GM23338 (cell line): Measurements from ENCODE around the gene CBX2. TPM values are rescaled to one million over a fixed set of nuclear protein-coding genes. Genes with fewer than 3 reads are reported as not detected.
A peak's percentile ranks its signal among the peaks of the same experiment; 100 is the strongest.

Experiments
- ATAC-seq: fragments of 200-7000 bp; cut with Tn5 transposase; 3 replicates; pipeline ENCODE4 v1.9.1; 2020
- DNase-seq: peaks from one replicate; pipeline ENCODE4 v3.0.0-alpha.2; 2015; ENCODE audit warnings: low spot score
- H2AFZ ChIP-seq: fragments of 200-600 bp; sonication (generic); 2 replicates; pipeline ENCODE4 v1.8.0; 2016; ENCODE audit warnings: antibody characterized with exemption, mild to moderate bottlenecking, moderate library complexity
- H3F3A ChIP-seq: fragments of 200-600 bp; sonication (generic); replicated peaks from 2 replicates; pipeline ENCODE4 v1.8.0; 2017; ENCODE audit warnings: antibody characterized with exemption, mixed run types, low read depth
- H3K27ac ChIP-seq: fragments of 200-600 bp; sonication (generic); 2 replicates; pipeline ENCODE4 v1.6.1; 2016; ENCODE audit warnings: low read depth
- H3K27me3 ChIP-seq: fragments of 200-600 bp; sonication (generic); 2 replicates; pipeline ENCODE4 v1.8.0; 2016; ENCODE audit warnings: mild to moderate bottlenecking, mixed run types, moderate library complexity; ENCODE audit not compliant: insufficient read depth
- H3K36me3 ChIP-seq: fragments of 200-600 bp; sonication (generic); 2 replicates; pipeline ENCODE4 v1.8.0; 2016; ENCODE audit warnings: mild to moderate bottlenecking; ENCODE audit not compliant: insufficient read depth
- H3K4me1 ChIP-seq: fragments of 200-600 bp; sonication (generic); 2 replicates; pipeline ENCODE4 v1.8.0; 2016; ENCODE audit warnings: mild to moderate bottlenecking, moderate library complexity; ENCODE audit not compliant: insufficient read depth
- H3K4me2 ChIP-seq: fragments of 200-600 bp; sonication (generic); 2 replicates; pipeline ENCODE4 v1.7.1; 2017; ENCODE audit warnings: mixed run types
- H3K4me3 ChIP-seq: fragments of 200-600 bp; sonication (generic); 2 replicates; pipeline ENCODE4 v1.6.1; 2016; ENCODE audit warnings: mixed run types
- H3K79me2 ChIP-seq: fragments of 200-600 bp; sonication (generic); replicated peaks from 2 replicates; pipeline ENCODE4 v1.8.0; 2017; ENCODE audit warnings: mild to moderate bottlenecking; ENCODE audit not compliant: insufficient read depth
- H3K9me2 ChIP-seq: fragments of 200-600 bp; sonication (generic); 2 replicates; pipeline ENCODE4 v1.8.0; 2017; ENCODE audit not compliant: insufficient read depth
- H4K20me1 ChIP-seq: fragments of 200-600 bp; sonication (generic); replicated peaks from 2 replicates; pipeline ENCODE4 v1.8.0; 2017; ENCODE audit warnings: mild to moderate bottlenecking; ENCODE audit not compliant: insufficient read depth
- H3K27ac Mint-ChIP-seq: 2 replicates; pipeline ENCODE4 v1.8.0; 2020; ENCODE audit warnings: inconsistent platforms, mild to moderate bottlenecking, moderate library complexity, mixed read lengths
- H3K27me3 Mint-ChIP-seq: 3 replicates; pipeline ENCODE4 v1.8.0; 2022; ENCODE audit warnings: low read depth, mild to moderate bottlenecking, moderate library complexity, mixed read lengths, inconsistent platforms; ENCODE audit not compliant: insufficient read depth, poor library complexity
- H3K36me3 Mint-ChIP-seq: 3 replicates; pipeline ENCODE4 v1.8.0; 2021; ENCODE audit warnings: low read depth, mild to moderate bottlenecking, inconsistent platforms, moderate library complexity, mixed read lengths
- H3K4me1 Mint-ChIP-seq: 3 replicates; pipeline ENCODE4 v1.8.0; 2020; ENCODE audit warnings: mild to moderate bottlenecking, inconsistent platforms, mixed read lengths
- H3K4me3 Mint-ChIP-seq: 3 replicates; pipeline ENCODE4 v1.8.0; 2021; ENCODE audit warnings: moderate library complexity, mild to moderate bottlenecking, inconsistent platforms, mixed read lengths
- H3K9me3 Mint-ChIP-seq: 3 replicates; pipeline ENCODE4 v1.8.0; 2020; ENCODE audit warnings: moderate library complexity, mild to moderate bottlenecking, inconsistent platforms, mixed read lengths
- CREB1 ChIP-seq: fragments of 250-450 bp; sonication (Bioruptor Pico); IDR thresholded peaks from 2 replicates; pipeline ENCODE4 v1.5.0; 2020; ENCODE audit warnings: low read depth, mild to moderate bottlenecking, moderate library complexity
- EZH2 ChIP-seq: fragments of 200-600 bp; sonication (generic); IDR thresholded peaks from one replicate; pipeline ENCODE4 v1.8.0; 2017; ENCODE audit warnings: antibody characterized with exemption, mild to moderate bottlenecking, low read depth; ENCODE audit not compliant: unreplicated experiment
- EZH2phosphoT487 ChIP-seq: fragments of 200-600 bp; sonication (generic); IDR thresholded peaks from one replicate; pipeline ENCODE4 v1.8.1; 2018; ENCODE audit warnings: antibody characterized with exemption; ENCODE audit not compliant: unreplicated experiment
- JUNB ChIP-seq: IDR thresholded peaks from one replicate; pipeline ENCODE4 v1.6.1; 2016; ENCODE audit warnings: antibody characterized with exemption; ENCODE audit not compliant: unreplicated experiment
- NANOG ChIP-seq: IDR thresholded peaks from 2 replicates; pipeline ENCODE4 v1.6.1; 2016; ENCODE audit warnings: antibody characterized with exemption, borderline replicate concordance
- POLR2AphosphoS5 ChIP-seq: IDR thresholded peaks from 2 replicates; pipeline ENCODE4 v1.6.1; 2016; ENCODE audit warnings: antibody characterized with exemption, low read depth
- STAT1 ChIP-seq: IDR thresholded peaks from one replicate; pipeline ENCODE4 v1.6.1; 2016; ENCODE audit warnings: antibody characterized with exemption; ENCODE audit not compliant: unreplicated experiment
- ZNF114 ChIP-seq: fragments of 250-450 bp; sonication (Bioruptor Pico); IDR thresholded peaks from 2 replicates; pipeline ENCODE4 v1.5.0; 2020; ENCODE audit warnings: mild to moderate bottlenecking, moderate library complexity
- ZNF331 ChIP-seq: fragments of 250-450 bp; sonication (Bioruptor Pico); IDR thresholded peaks from 2 replicates; pipeline ENCODE4 v1.5.0; 2020; ENCODE audit warnings: low read depth, mild to moderate bottlenecking, moderate library complexity
- polyA plus RNA-seq: library from polyadenylated mRNA; unstranded; fragments of >200 nt; fragmentation: Nextera tagmentation; extraction: Ambion mirVana; gene quantifications from 2 replicates; pipeline ENCODE4 v1.2.1, GENCODE V29; 2016
- total RNA-seq: library from RNA; depleted of rRNA; stranded (reverse); fragments of >200 nt; shearing (Covaris generic); gene quantifications from 2 replicates; pipeline ENCODE4 v1.2.3, GENCODE V29; 2014
- TF ChIP-seq, protein P1 (sequence below): IDR thresholded peaks from 2 replicates; pipeline ENCODE4 v1.6.1; 2016; ENCODE audit warnings: antibody characterized with exemption
- TF ChIP-seq, protein P2 (sequence below): IDR thresholded peaks from one replicate; pipeline ENCODE4 v1.6.1; 2018; ENCODE audit warnings: antibody characterized with exemption; ENCODE audit not compliant: unreplicated experiment
- TF ChIP-seq, protein P3 (sequence below): fragments of 250-450 bp; sonication (Bioruptor Pico); IDR thresholded peaks from 2 replicates; pipeline ENCODE4 v1.5.0; 2020; ENCODE audit warnings: mild to moderate bottlenecking, moderate library complexity
- TF ChIP-seq, protein P4 (sequence below), 2 experiments: fragments of 200-600 bp in 1 of 2; sonication (generic) in 1 of 2; conservative IDR thresholded peaks; 2 replicates each; pipeline versions ENCODE4 v1.5.1 to v1.6.1; 2016 to 2017; ENCODE audit warnings: antibody characterized with exemption in 2 of 2, low read depth in 2 of 2, mild to moderate bottlenecking in 2 of 2, moderate library complexity in 1 of 2

Gene CBX2
- total and polyA plus RNA-seq, 2 experiments from 2014 or later: 26.6 to 114 TPM

DNA sequence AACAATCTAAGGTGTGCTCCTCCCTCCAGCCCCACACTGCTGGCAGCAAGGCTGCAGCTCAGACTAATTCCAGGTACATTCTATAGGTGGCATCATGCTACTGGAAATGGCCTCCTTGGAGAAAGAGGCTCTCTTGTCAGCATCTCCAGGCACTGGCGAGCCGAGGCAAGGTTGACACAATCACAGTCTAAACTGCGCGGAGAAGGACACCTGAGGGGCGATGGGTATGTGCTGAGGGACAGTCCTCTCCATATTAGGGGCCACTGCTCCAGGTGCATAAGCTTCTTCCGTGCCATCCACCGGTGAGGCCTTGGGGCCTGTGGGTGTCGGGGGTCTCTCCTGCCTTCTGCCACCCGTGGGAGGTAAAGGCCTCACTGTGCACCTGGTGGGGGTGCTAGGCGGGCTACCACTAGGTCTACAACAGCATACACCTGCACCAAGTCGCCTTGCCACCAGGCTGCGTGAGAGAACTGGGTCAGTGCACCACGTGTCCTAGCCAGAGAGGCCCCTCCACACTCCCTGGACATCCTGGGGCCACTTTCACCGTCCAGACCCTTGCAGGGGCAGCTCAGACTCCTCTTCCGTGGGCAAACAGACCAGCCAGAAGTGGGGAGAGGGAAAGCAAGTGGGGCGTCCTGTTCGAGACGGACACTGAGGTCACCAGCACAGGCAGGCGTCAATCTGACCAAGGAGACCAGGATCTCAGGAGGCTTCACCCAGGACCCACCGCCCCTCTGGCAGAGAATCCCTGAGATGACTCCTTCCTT is 31.0 kb downstream of the CBX2 start:
- ATAC-seq (peak; percentile 30), DNase-seq (peak; percentile 80)
- Mint-ChIP-seq H3K4me1 (peaks cover 49% of the 10 kb centered on the region), H3K4me3 (peak overlapping the region; percentile 65), H3K27me3 (peaks cover 90% of the 10 kb centered on the region), H3K9me3 (peaks cover 7% of the 10 kb centered on the region; the same call in 1 of the 3 replicates), H3K36me3 (no peaks in the 10 kb centered on the region), H3K27ac (peak overlapping the region; percentile 76; the same call in 1 of the 2 replicates)
- Histone ChIP-seq H3K27ac (no peak overlapping the region), H3K9me2 (no peaks in the 10 kb centered on the region), H3K4me3 (peak overlapping the region; percentile 46; the same call in 1 of the 2 replicates), H3K27me3 (peaks cover 94% of the 10 kb centered on the region), H3K4me1 (peaks cover 50% of the 10 kb centered on the region), H3F3A (peaks cover 46% of the 10 kb centered on the region), H4K20me1 (peaks cover 3% of the 10 kb centered on the region; the same call in 1 of the 2 replicates), H3K36me3 (no peaks in the 10 kb centered on the region), H3K4me2 (peak overlapping the region; percentile 71; the same call in 1 of the 2 replicates), H3K79me2 (no peaks in the 10 kb centered on the region), H2AFZ (no peak overlapping the region)
- TF ChIP-seq NANOG: no peak
- no peak for TF ChIP-seq EZH2phosphoT487
- TF ChIP-seq STAT1: no peak
- no peak for TF ChIP-seq CREB1 (CRISPR knock-in tag)
- peak; percentile 56 for TF ChIP-seq EZH2
- TF ChIP-seq JUNB: no peak
- no peak for TF ChIP-seq ZNF114 (CRISPR knock-in tag)
- TF ChIP-seq, protein P1, sequence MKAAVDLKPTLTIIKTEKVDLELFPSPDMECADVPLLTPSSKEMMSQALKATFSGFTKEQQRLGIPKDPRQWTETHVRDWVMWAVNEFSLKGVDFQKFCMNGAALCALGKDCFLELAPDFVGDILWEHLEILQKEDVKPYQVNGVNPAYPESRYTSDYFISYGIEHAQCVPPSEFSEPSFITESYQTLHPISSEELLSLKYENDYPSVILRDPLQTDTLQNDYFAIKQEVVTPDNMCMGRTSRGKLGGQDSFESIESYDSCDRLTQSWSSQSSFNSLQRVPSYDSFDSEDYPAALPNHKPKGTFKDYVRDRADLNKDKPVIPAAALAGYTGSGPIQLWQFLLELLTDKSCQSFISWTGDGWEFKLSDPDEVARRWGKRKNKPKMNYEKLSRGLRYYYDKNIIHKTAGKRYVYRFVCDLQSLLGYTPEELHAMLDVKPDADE: no peak
- TF ChIP-seq, protein P2, sequence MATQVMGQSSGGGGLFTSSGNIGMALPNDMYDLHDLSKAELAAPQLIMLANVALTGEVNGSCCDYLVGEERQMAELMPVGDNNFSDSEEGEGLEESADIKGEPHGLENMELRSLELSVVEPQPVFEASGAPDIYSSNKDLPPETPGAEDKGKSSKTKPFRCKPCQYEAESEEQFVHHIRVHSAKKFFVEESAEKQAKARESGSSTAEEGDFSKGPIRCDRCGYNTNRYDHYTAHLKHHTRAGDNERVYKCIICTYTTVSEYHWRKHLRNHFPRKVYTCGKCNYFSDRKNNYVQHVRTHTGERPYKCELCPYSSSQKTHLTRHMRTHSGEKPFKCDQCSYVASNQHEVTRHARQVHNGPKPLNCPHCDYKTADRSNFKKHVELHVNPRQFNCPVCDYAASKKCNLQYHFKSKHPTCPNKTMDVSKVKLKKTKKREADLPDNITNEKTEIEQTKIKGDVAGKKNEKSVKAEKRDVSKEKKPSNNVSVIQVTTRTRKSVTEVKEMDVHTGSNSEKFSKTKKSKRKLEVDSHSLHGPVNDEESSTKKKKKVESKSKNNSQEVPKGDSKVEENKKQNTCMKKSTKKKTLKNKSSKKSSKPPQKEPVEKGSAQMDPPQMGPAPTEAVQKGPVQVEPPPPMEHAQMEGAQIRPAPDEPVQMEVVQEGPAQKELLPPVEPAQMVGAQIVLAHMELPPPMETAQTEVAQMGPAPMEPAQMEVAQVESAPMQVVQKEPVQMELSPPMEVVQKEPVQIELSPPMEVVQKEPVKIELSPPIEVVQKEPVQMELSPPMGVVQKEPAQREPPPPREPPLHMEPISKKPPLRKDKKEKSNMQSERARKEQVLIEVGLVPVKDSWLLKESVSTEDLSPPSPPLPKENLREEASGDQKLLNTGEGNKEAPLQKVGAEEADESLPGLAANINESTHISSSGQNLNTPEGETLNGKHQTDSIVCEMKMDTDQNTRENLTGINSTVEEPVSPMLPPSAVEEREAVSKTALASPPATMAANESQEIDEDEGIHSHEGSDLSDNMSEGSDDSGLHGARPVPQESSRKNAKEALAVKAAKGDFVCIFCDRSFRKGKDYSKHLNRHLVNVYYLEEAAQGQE: no peak
- no peak for TF ChIP-seq POLR2AphosphoS5
- TF ChIP-seq, protein P3, sequence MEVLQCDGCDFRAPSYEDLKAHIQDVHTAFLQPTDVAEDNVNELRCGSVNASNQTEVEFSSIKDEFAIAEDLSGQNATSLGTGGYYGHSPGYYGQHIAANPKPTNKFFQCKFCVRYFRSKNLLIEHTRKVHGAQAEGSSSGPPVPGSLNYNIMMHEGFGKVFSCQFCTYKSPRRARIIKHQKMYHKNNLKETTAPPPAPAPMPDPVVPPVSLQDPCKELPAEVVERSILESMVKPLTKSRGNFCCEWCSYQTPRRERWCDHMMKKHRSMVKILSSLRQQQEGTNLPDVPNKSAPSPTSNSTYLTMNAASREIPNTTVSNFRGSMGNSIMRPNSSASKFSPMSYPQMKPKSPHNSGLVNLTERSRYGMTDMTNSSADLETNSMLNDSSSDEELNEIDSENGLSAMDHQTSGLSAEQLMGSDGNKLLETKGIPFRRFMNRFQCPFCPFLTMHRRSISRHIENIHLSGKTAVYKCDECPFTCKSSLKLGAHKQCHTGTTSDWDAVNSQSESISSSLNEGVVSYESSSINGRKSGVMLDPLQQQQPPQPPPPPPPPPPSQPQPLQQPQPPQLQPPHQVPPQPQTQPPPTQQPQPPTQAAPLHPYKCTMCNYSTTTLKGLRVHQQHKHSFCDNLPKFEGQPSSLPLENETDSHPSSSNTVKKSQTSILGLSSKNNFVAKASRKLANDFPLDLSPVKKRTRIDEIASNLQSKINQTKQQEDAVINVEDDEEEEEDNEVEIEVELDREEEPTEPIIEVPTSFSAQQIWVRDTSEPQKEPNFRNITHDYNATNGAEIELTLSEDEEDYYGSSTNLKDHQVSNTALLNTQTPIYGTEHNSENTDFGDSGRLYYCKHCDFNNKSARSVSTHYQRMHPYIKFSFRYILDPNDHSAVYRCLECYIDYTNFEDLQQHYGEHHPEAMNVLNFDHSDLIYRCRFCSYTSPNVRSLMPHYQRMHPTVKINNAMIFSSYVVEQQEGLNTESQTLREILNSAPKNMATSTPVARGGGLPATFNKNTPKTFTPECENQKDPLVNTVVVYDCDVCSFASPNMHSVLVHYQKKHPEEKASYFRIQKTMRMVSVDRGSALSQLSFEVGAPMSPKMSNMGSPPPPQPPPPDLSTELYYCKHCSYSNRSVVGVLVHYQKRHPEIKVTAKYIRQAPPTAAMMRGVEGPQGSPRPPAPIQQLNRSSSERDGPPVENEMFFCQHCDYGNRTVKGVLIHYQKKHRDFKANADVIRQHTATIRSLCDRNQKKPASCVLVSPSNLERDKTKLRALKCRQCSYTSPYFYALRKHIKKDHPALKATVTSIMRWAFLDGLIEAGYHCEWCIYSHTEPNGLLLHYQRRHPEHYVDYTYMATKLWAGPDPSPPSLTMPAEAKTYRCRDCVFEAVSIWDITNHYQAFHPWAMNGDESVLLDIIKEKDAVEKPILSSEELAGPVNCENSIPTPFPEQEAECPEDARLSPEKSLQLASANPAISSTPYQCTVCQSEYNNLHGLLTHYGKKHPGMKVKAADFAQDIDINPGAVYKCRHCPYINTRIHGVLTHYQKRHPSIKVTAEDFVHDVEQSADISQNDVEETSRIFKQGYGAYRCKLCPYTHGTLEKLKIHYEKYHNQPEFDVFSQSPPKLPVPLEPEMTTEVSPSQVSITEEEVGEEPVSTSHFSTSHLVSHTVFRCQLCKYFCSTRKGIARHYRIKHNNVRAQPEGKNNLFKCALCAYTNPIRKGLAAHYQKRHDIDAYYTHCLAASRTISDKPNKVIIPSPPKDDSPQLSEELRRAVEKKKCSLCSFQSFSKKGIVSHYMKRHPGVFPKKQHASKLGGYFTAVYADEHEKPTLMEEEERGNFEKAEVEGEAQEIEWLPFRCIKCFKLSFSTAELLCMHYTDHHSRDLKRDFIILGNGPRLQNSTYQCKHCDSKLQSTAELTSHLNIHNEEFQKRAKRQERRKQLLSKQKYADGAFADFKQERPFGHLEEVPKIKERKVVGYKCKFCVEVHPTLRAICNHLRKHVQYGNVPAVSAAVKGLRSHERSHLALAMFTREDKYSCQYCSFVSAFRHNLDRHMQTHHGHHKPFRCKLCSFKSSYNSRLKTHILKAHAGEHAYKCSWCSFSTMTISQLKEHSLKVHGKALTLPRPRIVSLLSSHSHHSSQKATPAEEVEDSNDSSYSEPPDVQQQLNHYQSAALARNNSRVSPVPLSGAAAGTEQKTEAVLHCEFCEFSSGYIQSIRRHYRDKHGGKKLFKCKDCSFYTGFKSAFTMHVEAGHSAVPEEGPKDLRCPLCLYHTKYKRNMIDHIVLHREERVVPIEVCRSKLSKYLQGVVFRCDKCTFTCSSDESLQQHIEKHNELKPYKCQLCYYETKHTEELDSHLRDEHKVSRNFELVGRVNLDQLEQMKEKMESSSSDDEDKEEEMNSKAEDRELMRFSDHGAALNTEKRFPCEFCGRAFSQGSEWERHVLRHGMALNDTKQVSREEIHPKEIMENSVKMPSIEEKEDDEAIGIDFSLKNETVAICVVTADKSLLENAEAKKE (CRISPR knock-in tag): no peak
- TF ChIP-seq, protein P4, sequence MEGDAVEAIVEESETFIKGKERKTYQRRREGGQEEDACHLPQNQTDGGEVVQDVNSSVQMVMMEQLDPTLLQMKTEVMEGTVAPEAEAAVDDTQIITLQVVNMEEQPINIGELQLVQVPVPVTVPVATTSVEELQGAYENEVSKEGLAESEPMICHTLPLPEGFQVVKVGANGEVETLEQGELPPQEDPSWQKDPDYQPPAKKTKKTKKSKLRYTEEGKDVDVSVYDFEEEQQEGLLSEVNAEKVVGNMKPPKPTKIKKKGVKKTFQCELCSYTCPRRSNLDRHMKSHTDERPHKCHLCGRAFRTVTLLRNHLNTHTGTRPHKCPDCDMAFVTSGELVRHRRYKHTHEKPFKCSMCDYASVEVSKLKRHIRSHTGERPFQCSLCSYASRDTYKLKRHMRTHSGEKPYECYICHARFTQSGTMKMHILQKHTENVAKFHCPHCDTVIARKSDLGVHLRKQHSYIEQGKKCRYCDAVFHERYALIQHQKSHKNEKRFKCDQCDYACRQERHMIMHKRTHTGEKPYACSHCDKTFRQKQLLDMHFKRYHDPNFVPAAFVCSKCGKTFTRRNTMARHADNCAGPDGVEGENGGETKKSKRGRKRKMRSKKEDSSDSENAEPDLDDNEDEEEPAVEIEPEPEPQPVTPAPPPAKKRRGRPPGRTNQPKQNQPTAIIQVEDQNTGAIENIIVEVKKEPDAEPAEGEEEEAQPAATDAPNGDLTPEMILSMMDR (conservative IDR thresholded peaks at IDR 0.05; ENCODE audit: low read depth in 2 of 2): peak; percentile 54 to 91
- no peak for TF ChIP-seq ZNF331 (CRISPR knock-in tag)
